H1 (cell line): Measurements from ENCODE around the gene STARD7. TPM values are rescaled to one million over a fixed set of nuclear protein-coding genes. Genes with fewer than 3 reads are reported as not detected.

Experiments
- CTCF ChIA-PET: fragments of 300-600 bp; sonication (Branson Sonifier 250); formaldehyde crosslinking; loops from one replicate; lab custom pipeline; 2021; ENCODE audit not compliant: partially characterized antibody; lab: Charles Lee
- POLR2A ChIA-PET: fragments of 300-600 bp; sonication (Branson Sonifier 250); formaldehyde crosslinking; loops from one replicate; lab custom pipeline; 2021; ENCODE audit warnings: inconsistent platforms; ENCODE audit not compliant: partially characterized antibody; lab: Charles Lee
- DNase-seq, 2 experiments: peaks; one replicate each; pipeline versions ENCODE4 v3.0.0 to v3.0.0-alpha.2; 2010 to 2022; ENCODE audit warnings: low spot score in 2 of 2, low read depth in 1 of 2, mixed read lengths in 1 of 2
- FAIRE-seq: peaks from 2 replicates; lab custom pipeline; 2011; peaks lifted over from hg19 to GRCh38; lab: Jason Lieb, UNC
- H2AFZ ChIP-seq: 2 replicates; pipeline ENCODE4 v1.8.1; 2012; ENCODE audit warnings: low read length, inconsistent platforms
- H2AK5ac ChIP-seq: 2 replicates; pipeline ENCODE4 v1.6.1; 2013; ENCODE audit warnings: low read depth, low read length
- H2BK120ac ChIP-seq: replicated peaks from 2 replicates; pipeline ENCODE3; 2013; ENCODE audit warnings: low read depth, low read length, inconsistent platforms
- H2BK12ac ChIP-seq: 2 replicates; pipeline ENCODE4 v1.6.1; 2013; ENCODE audit warnings: low read depth, low read length
- H2BK15ac ChIP-seq: 2 replicates; pipeline ENCODE4 v1.6.1; 2013; ENCODE audit warnings: low read length
- H2BK20ac ChIP-seq: 2 replicates; pipeline ENCODE4 v1.6.1; 2013; ENCODE audit warnings: low read length
- H2BK5ac ChIP-seq: 2 replicates; pipeline ENCODE4 v1.6.1; 2013; ENCODE audit warnings: low read depth, low read length
- H3K14ac ChIP-seq: 2 replicates; pipeline ENCODE4 v1.6.1; 2013; ENCODE audit warnings: inconsistent platforms; ENCODE audit not compliant: insufficient read length
- H3K18ac ChIP-seq: 2 replicates; pipeline ENCODE4 v1.6.1; 2013; ENCODE audit warnings: low read length; ENCODE audit errors: extremely low read depth
- H3K23ac ChIP-seq: 2 replicates; pipeline ENCODE4 v1.6.1; 2013; ENCODE audit warnings: inconsistent platforms; ENCODE audit not compliant: insufficient read length
- H3K23me2 ChIP-seq: 2 replicates; pipeline ENCODE4 v1.6.1; 2013; ENCODE audit warnings: low read depth, low read length
- H3K27ac ChIP-seq: 2 replicates; pipeline ENCODE4 v1.6.1; 2011; ENCODE audit warnings: low read depth, low read length, inconsistent platforms
- H3K27me3 ChIP-seq, 4 experiments: replicated peaks in 1 of 4; 1 replicate in 1 of 4; 2 replicates in 3 of 4; pipeline versions ENCODE4 v1.6.1 to v1.8.1; 2011 to 2013; ENCODE audit warnings: low read length in 3 of 4, mild to moderate bottlenecking in 3 of 4, inconsistent platforms in 2 of 4, mixed read lengths in 2 of 4, moderate library complexity in 1 of 4; ENCODE audit not compliant: control insufficient read depth in 3 of 4, insufficient read depth in 3 of 4; ENCODE audit errors: extremely low read depth in 1 of 4
- H3K36me3 ChIP-seq, 4 experiments: 2 replicates each; pipeline versions ENCODE4 v1.6.1 to v1.8.1; 2011 to 2013; ENCODE audit warnings: mild to moderate bottlenecking in 4 of 4, low read length in 3 of 4, moderate library complexity in 2 of 4, control low read depth in 1 of 4, inconsistent platforms in 1 of 4; ENCODE audit not compliant: insufficient read depth in 4 of 4, control insufficient read depth in 2 of 4
- H3K4ac ChIP-seq: replicated peaks from 2 replicates; pipeline ENCODE3; 2013; ENCODE audit warnings: low read length, low read depth, mixed read lengths, inconsistent platforms; ENCODE audit not compliant: insufficient read length
- H3K4me1 ChIP-seq, 4 experiments: replicated peaks in 1 of 4; 1 replicate in 1 of 4; 2 replicates in 3 of 4; pipeline versions ENCODE4 v1.6.1 to v1.8.1; 2011 to 2013; ENCODE audit warnings: low read length in 3 of 4, inconsistent platforms in 2 of 4, mixed read lengths in 1 of 4; ENCODE audit not compliant: insufficient read depth in 4 of 4, control insufficient read depth in 3 of 4
- H3K4me2 ChIP-seq, 2 experiments: 2 replicates each; pipeline versions ENCODE4 v1.6.1 to v1.8.1; 2011 to 2013; ENCODE audit warnings: low read depth in 2 of 2, low read length in 2 of 2, control low read depth in 1 of 2, inconsistent platforms in 1 of 2, mild to moderate bottlenecking in 1 of 2; ENCODE audit not compliant: insufficient read depth in 1 of 2
- H3K4me3 ChIP-seq, 4 experiments: fragments of 200-600, 300-600 bp in 1 of 4; sonication (generic), shearing (Covaris generic), sonication (Bioruptor Twin) in 1 of 4; 2 replicates each; pipeline versions ENCODE4 v1.5.1 to v1.8.1; 2011 to 2016; ENCODE audit warnings: low read length in 4 of 4, low read depth in 3 of 4, control low read depth in 2 of 4, inconsistent platforms in 2 of 4, mild to moderate bottlenecking in 2 of 4, mixed read lengths in 1 of 4, moderate library complexity in 1 of 4; ENCODE audit not compliant: insufficient read depth in 2 of 4; ENCODE audit errors: extremely low read depth in 1 of 4
- H3K56ac ChIP-seq: replicated peaks from 2 replicates; pipeline ENCODE3; 2013; ENCODE audit warnings: low read depth, mild to moderate bottlenecking, mixed read lengths, low read length, inconsistent platforms; ENCODE audit not compliant: insufficient read length
- H3K79me1 ChIP-seq: 2 replicates; pipeline ENCODE4 v1.6.1; 2013; ENCODE audit warnings: low read depth, low read length, control low read depth
- H3K79me2 ChIP-seq, 2 experiments: 2 replicates each; pipeline versions ENCODE4 v1.6.1 to v1.8.1; 2012 to 2013; ENCODE audit warnings: low read length in 2 of 2, mild to moderate bottlenecking in 2 of 2, inconsistent platforms in 1 of 2; ENCODE audit not compliant: insufficient read depth in 2 of 2, control insufficient read depth in 1 of 2
- H3K9ac ChIP-seq, 4 experiments: replicated peaks in 1 of 4; 1 replicate in 1 of 4; 2 replicates in 3 of 4; pipeline versions ENCODE4 v1.6.1 to v1.8.1; 2011 to 2013; ENCODE audit warnings: low read depth in 3 of 4, low read length in 3 of 4, control low read depth in 2 of 4, mild to moderate bottlenecking in 2 of 4, moderate library complexity in 2 of 4, inconsistent platforms in 1 of 4; ENCODE audit errors: extremely low read depth in 1 of 4
- H3K9me3 ChIP-seq, 2 experiments: 2 replicates each; pipeline versions ENCODE4 v1.6.1 to v1.8.1; 2012 to 2013; ENCODE audit warnings: mild to moderate bottlenecking in 2 of 2, moderate library complexity in 2 of 2, control low read depth in 1 of 2, inconsistent platforms in 1 of 2, low read depth in 1 of 2, low read length in 1 of 2, mixed read lengths in 1 of 2; ENCODE audit not compliant: insufficient read depth in 2 of 2
- H4K20me1 ChIP-seq, 2 experiments: replicated peaks in 1 of 2; 2 replicates each; pipeline versions ENCODE3 to v1.8.1; 2011 to 2013; ENCODE audit warnings: inconsistent platforms in 2 of 2, low read length in 2 of 2, mild to moderate bottlenecking in 1 of 2; ENCODE audit not compliant: insufficient read depth in 2 of 2, control insufficient read depth in 1 of 2
- H4K5ac ChIP-seq: 2 replicates; pipeline ENCODE4 v1.6.1; 2013; ENCODE audit warnings: low read length, low read depth, mixed read lengths, inconsistent platforms; ENCODE audit not compliant: insufficient read length
- H4K8ac ChIP-seq: 2 replicates; pipeline ENCODE4 v1.8.0; 2013; ENCODE audit warnings: mild to moderate bottlenecking, moderate library complexity, low read length, inconsistent platforms; ENCODE audit not compliant: insufficient read depth; ENCODE audit errors: extremely low read depth
- H4K91ac ChIP-seq: replicated peaks from 2 replicates; pipeline ENCODE3; 2013; ENCODE audit warnings: low read length, mixed read lengths, inconsistent platforms; ENCODE audit not compliant: insufficient read length
- RXRA ChIP-seq: IDR thresholded peaks from 2 replicates; pipeline ENCODE4 v1.6.1; 2011; ENCODE audit warnings: low read depth, mild to moderate bottlenecking, low read length, moderate library complexity; ENCODE audit not compliant: insufficient read depth
- WGBS, 2 experiments: shearing (Covaris generic) in 1 of 2; methylation state at CpG; one replicate each; pipeline versions ENCODE4 v1.1.6 to v1.1.7; 2013 to 2015; ENCODE audit warnings: low lambda C conversion rate in 2 of 2, mixed read lengths in 2 of 2, inconsistent platforms in 1 of 2, low coverage in 1 of 2, missing lambda C conversion rate in 1 of 2; ENCODE audit not compliant: insufficient replicate concordance in 2 of 2, insufficient coverage in 1 of 2, insufficient read length in 1 of 2; ENCODE audit errors: extremely low coverage in 1 of 2, missing lambda C conversion rate in 1 of 2; 5-methylcytosine and 5-hydroxymethylcytosine counted together
- polyA plus RNA-seq, 7 experiments: library from polyadenylated mRNA; depleted of rRNA in 3 of 7; stranded (reverse) in 5 of 7; unstranded in 2 of 7; fragments of >200 nt in 5 of 7; fragments of 200-250 nt in 2 of 7; gene quantifications; 1 replicate in 5 of 7; 2 replicates in 1 of 7; 4 replicates in 1 of 7; pipeline versions ENCODE4 v1.2.1 to v1.2.3, GENCODE V29; 2011 to 2013; ENCODE audit warnings: missing spikeins in 2 of 7, mixed read lengths in 2 of 7
- total RNA-seq: library from RNA; stranded (reverse); fragmentation: NEBNext Ultra II Directional; extraction: Animal tissue kit (Norgen Biotek cat#: 25700); gene quantifications from 2 replicates; pipeline ENCODE4 v1.2.1, GENCODE V29; 2021

Gene STARD7
- total and polyA plus RNA-seq, 2 of the 8 experiments (the other 6 are each of a cell fraction or from before 2014, with no cell fraction given): 89.1 to 200 TPM

- H2BK12ac ChIP-seq: no peak overlapping the region
- no peak overlapping the region for H4K8ac ChIP-seq
- no peaks in the 10 kb centered on the region; a peak in 1 of 7 replicates for H3K27me3 ChIP-seq
- 0 out of 2 replicates have a peak overlapping the region, but pooled peaks have one; percentile 44 for H2BK5ac ChIP-seq
- no peak overlapping the region for H3K9ac ChIP-seq
- peaks cover 0 to 17% (median 4%) of the 10 kb centered on the region in 4 experiments; a peak in 6 of 7 replicates for H3K4me1 ChIP-seq
- H3K4me3 ChIP-seq: no peak overlapping the region
- no peaks in the 10 kb centered on the region for H3K36me3 ChIP-seq
- H3K18ac ChIP-seq: peak overlapping the region; percentile 13; the same call in 1 of the 2 replicates
- 92% methylated on average over 5 of the region's 5 CpGs; no CpG with 5 or more reads in 1 of the 2 experiments for WGBS, 2 experiments
- no peak overlapping the region for H4K91ac ChIP-seq
- POLR2A ChIA-PET: interaction anchor here (1.5 kb wide), 1 partner anchor 13 kb away, joined by 3 read pairs; no protein-coding TSS in a partner anchor
- no peak overlapping the region for H2BK120ac ChIP-seq
- no peak overlapping the region for H3K27ac ChIP-seq
- no peak overlapping the region for H3K4ac ChIP-seq
- H3K14ac ChIP-seq: no peak overlapping the region
- FAIRE-seq (no peak), DNase-seq (no peak)
- no peaks in the 10 kb centered on the region for H3K9me3 ChIP-seq
- H3K23me2 ChIP-seq: no peaks in the 10 kb centered on the region; the same call in 1 of the 2 replicates
- H4K5ac ChIP-seq: no peak overlapping the region
- no peaks in the 10 kb centered on the region for H3K79me2 ChIP-seq
- no peak overlapping the region for H3K23ac ChIP-seq
- H3K79me1 ChIP-seq: no peaks in the 10 kb centered on the region
- H2BK20ac ChIP-seq: no peak overlapping the region
- no peak overlapping the region for H2BK15ac ChIP-seq
- CTCF ChIA-PET: interaction anchor here (0.5 to 1.1 kb wide), 2 partner anchors 17 to 115 kb away, joined by 3 read pairs; no protein-coding TSS in a partner anchor
- H2AFZ ChIP-seq: no peak overlapping the region
- no peak overlapping the region for H3K56ac ChIP-seq
- H3K4me2 ChIP-seq: no peak overlapping the region
- no peaks in the 10 kb centered on the region for H4K20me1 ChIP-seq
- no peak overlapping the region for H2AK5ac ChIP-seq
- no peak for TF ChIP-seq RXRA
Observed at GRCh38 chr2:96156926-96157648, 51.5 kb downstream of the STARD7 start.
